ENCODE measurements around the gene LRRC2.

- TF ChIP-seq CTCF (IDR thresholded peaks at IDR 0.05): no peak
- TF ChIP-seq POLR2A (IDR thresholded peaks at IDR 0.05): no peak
Observed at GRCh38 chr3:46559091-46559704, 6.9 kb downstream of the LRRC2 start.

Data from adrenal gland (tissue), 5 donors.